Amygdala (tissue), 56 donors: ENCODE measurements around the gene ZNF678.

ENCODE experiments used
- DNase-seq, 56 donors: peaks; one replicate each; lab custom pipeline; 2025; lab: John Stamatoyannopoulos, UW

ZNF678 gene

DNA sequence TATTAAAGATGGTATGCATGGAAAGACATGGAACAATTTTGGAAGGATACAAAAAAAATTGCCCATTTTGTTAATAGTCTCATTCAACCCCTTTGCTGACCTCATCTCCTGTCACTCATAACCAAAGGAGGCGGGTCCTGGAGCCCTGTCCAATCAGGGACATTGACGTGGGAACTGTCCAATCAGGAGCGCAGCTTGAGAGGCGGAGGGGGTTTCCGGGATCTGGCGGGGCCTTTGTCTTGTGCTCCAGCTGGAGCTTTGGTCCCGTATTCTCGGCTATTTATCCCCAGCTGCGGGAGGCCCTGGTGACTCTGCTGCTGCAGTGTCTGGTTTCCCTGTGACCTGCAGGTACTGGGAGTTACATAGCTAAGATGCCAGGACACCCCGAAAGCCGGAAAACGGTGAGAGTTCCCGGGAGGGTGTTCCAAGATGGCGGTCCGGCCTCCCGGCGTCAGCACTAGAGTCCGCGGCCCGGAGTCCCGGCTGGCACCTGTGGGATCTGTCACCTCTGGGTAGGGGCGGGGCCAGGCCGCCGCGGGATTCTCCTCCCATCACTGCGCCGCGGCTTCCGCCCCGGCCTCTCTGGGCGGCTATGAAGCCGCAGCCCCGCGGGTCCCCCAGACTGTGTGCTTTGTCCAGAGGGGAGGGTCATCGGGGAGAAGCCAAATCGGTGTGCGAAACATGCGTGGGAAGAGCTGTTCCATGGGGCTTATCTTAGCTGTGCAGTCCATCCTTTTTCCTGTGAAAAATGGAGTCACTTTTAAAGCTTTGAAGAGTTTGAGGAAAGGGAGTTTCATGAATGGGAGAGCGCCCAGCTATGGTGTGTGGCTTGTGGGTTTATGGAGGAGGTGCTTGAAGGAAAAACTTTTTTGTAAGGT lies at the start of gene ZNF678:
ZNF678 (plus strand) TSS at position 233 of the 878 bp plus-strand sequence. CDS start 87,436 bp downstream, outside the sequence.
- DNase-seq, result peak; percentile 51 to 95 (median 83)

GRCh38 chr1:227518876-227519275 lies 44.5 kb upstream of the ZNF678 start:
- DNase-seq, result no peak

- no peak for DNase-seq
Observed at GRCh38 chr1:227521782-227522181, 41.6 kb upstream of the ZNF678 start.

DNA sequence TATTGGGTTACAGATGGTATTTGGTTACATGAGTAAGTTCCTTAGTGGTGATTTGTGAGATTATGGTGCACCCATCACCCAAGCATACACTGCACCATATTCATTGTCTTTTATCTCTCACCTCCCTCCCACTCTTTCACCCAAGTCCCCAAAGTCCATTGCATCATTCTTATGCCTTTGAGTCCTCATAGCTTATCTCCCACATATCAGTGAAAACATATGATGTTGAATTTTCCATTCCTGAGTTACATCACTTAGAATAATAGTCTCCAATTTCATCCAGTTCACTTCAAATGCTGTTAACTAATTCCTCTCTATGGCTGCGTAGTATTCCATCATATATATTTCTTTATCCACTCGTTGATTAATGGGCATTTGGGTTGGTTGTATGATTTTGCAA lies 36.8 kb upstream of the ZNF678 start:
- no peak for DNase-seq

GRCh38 chr1:227532019-227532619 lies 31.2 kb upstream of the ZNF678 start:
- no peak for DNase-seq

GRCh38 chr1:227540170-227541098 lies 22.9 kb upstream of the ZNF678 start:
- DNase-seq, result no peak

DNA sequence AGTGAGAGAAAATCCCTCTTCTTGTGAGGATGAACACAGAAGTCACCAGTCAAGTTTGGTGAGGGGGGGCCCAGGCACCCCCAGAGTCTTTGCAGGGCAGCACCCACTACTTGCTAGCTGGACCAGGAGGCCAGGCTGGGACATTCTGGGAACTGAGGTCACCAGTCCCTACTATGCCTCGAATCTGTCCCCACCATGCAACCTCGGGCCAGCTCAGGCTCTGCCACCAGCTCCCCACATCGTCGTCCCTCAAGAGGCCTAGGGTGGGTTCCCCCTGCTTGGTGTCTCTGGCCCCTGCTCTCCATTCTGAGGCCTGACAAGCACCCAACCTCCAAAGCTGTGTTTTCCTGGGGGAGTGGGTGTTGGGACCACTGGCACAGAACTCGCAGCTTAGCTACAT lies 22.2 kb upstream of the ZNF678 start:
- no peak for DNase-seq

GRCh38 chr1:227541796-227542152 lies 21.6 kb upstream of the ZNF678 start:
- no peak for DNase-seq

DNA sequence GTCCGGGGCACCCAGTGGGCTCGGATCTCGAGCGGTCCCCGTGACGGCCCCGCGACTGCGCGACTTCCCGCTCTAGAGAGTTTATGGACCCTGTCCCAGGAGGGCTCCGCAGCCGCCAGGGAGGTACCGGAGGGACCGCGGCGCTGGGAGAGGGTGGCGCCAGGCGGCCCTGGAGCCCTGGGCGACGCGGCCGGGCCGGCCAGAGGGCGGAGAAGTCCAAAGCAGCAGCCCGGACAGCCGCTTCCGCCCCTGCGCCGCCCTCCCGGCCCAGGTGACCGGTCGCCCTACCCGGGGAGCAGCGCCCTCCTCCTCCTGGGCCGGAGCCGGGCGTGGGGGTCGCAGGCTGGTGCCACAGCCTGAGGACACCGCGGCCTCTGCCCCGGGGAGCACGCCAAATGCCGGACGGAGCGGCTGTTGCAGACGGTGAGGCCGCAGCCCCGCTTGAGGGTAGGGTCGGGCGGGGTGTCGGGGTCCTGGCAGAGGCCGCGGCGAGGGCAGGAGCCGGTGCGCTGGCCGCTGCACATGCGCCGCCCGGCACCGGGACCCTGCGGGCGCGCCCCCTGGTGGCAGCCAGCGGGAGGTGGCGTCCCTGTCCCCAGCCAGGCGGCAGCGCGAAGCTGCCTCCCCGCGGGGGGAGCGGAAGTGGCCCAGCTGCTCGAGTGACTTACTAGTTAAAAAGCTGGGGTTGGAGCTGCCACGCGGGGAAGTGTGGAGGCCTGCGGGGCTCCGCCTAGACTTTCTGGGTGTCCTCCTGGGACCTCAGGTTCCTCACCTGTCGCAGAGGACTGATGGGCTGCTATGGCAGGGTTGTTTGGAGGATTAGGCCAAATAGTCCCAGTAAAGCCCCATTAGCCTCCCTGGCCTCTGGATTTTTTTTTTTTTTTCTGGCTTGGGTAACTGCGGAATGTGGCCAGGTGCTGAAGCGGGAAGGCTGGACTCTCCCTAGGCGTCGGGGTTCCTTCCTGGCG lies 20.9 kb upstream of the ZNF678 start:
- peak in 53 of 56 donors; percentile 16 to 88 (median 66) for DNase-seq

DNA sequence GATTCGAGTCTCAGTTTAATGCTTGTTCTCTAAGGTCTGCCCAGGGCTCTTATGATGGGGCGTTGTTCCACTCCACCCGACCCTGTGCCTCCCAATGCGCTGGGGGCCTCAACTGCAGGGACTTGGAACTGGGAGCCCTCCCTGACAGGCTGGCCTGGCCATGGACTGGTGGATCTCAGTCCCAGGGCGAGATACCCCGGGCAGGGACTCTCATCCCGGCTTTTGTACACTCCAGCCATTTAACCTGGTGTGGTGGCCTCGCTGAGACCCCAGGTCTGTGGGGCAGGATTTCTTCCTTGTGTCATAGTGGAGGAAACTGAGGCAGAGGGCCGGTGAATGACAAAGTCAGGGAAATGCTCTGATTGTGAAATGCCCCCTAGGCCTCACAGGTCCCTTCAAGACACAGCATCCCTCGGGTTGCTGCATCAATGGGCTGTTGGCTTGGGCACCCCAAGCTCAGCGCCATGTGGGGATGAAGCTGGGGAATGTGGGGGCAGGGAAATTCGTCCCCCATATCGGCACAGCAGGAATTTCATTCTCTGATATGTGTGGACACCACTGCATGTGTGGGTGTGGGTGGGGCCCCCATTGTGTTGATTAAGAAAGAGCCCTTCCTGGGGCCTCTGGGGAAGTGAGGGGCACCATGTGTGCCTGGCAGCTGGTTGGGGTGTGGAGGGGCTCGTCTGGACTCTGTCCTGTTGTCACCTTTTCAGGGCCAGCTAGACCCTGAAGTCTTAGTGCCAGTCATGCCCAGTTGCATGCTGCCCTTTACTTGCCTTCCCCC lies 19.9 kb upstream of the ZNF678 start:
- DNase-seq, result no peak

DNA sequence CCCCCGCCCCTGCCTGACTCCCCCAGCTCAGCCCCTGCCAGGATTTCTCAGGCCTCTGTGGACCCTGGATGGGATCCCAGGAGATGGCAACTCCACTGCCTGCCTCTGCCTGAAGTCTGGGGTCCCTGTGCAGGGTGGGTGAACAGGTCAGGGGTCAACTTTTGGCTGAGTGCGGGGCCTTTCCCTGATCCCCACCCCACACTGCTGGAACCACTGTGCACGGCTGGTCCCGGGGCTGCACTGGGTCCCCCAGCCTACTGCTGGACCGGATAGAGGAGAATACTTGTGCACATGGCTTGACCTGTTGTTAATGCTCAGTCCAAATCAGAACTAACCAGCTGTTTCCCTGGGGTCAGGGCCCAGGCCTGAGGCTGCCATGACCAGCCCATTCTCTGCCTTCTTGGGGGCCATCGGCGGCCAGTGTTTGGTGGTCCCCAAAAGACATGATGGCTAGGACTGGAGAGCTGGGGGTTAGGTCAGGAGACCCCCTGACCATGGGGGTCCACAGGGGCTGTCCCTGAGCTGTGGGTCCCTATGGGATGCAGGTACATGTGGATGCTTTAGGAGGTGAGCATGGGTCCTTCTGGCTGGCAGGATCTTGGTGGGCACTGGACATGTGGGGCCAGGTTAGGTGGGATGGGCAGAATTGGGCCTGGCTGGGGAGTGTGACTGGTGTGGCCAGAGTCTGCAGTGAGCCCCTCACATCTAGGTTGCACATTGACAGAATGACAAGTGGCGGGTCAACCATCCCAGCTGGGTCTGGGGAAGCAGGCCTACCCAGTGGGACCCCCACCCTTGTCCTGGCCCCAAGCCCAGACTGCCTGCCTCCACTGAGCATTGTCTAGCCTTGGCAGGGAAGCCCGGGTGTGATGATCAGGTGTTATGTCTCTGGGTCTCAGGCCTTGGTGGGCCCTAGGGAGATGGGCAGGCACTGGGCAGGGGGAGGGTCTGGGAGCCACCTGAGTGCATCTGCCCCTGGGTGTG lies 19.0 kb upstream of the ZNF678 start:
- no peak for DNase-seq

DNA sequence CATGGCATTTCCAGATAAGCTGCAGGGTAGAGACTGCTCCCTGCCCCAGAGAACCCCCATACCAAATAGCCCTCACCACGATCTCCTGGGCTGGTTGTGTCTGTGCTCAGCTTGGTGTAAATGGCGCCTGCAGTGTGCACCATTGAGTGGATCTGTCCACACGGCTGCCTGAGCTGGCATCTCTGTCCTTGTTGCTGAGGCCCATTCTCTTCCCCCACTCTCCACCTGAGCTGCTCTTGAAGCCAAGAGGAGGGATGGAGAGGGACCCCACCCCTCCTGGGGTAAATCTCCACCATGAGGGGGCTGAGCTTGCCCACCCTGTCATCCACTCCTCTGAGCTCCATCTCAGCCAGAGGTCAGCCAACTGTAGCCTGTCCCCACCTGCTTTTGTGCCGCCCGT lies 18.0 kb upstream of the ZNF678 start:
- DNase-seq, result no peak

- no peak for DNase-seq
Observed at GRCh38 chr1:227546059-227546458, 17.3 kb upstream of the ZNF678 start.

DNA sequence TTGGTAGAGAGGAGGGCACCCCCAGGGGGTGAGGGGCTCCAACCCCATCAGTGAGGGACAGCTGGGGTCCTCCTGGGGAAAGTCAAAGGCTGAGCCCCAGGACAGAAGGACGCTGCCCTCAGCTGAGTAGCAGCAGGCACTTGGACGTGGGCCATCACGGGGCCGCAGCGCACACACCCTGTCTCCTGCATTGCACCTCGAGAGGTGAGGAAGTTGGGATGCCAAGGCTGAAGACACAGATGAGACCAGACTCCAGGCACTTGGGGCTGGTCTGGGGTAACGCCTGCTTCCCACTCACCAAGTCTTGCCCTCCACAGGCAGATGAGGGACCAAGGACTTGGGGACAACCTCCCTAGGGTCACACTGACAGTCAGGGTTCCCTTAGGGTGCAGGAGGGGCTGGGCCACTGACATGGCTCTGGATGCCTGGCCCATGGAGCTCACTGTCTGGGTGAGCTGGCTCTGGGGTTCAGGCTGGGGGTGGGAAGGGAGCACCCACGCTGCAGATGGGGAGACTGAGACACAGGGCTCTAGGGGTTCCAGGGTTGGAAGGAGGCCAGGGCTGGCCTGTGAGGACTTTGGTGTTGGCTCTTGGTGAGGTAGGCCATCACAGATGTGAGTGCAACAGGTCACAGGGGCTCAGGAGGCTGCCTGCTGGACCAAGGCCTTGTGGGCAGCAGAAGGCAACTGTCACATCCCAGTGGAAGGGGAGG lies 16.6 kb upstream of the ZNF678 start:
- no peak for DNase-seq

- DNase-seq, result no peak
Observed at GRCh38 chr1:227547310-227548118, 15.8 kb upstream of the ZNF678 start.

GRCh38 chr1:227548119-227548397 lies 15.3 kb upstream of the ZNF678 start:
- no peak for DNase-seq

DNA sequence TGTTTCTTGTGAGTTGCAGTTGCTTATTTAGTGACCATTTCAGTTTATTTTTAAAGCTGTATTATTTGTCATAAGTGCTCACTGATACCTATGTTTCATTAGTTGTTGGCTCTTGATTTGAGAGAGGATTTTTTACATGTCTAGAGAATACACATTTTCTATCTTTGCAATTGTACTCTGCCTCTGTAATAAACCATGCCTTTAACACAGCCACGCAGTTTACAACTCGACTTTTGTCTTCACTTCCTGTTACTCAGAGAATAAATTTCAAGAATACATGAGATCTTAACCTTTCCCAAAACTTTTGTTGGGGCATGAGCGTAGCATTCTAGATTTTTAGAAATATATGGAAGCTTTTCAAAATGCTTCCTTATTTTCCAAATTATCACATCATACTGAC lies 14.9 kb upstream of the ZNF678 start:
- DNase-seq, result no peak
